HS-27A (cell line): ENCODE measurements around the gene ALDH1A1.

ENCODE experiments used
- DNase-seq: peaks from one replicate; pipeline ENCODE4 v3.0.0-alpha.2; 2012; ENCODE audit warnings: low read depth, missing footprints

ALDH1A1 gene

DNA sequence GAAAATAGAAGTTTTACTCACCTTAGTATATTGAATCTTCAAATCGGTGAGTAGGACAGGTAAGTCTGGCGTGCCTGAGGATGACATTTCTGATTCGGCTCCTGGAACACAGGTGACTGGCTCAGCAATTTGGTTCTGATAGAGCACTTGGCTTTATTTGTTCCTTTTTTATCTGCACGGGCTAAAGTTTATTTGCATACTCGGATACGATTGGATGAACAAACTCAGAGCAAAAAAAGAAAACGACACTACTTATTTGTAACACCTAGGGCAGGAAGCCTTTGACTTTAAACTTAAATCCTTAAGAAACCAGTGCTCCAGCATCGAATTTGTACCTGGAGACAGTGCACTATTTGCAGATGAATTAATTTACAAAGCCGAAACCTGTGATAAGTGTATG lies at the start of gene ALDH1A1:
ALDH1A1 (minus strand) TSS at position 140 of the 400 bp plus-strand sequence; CDS start at position 87, 53 bp downstream.
- no peak for DNase-seq

GRCh38 chr9:73001860-73002259 lies 49.0 kb upstream of the ALDH1A1 start:
- DNase-seq = no peak

DNA sequence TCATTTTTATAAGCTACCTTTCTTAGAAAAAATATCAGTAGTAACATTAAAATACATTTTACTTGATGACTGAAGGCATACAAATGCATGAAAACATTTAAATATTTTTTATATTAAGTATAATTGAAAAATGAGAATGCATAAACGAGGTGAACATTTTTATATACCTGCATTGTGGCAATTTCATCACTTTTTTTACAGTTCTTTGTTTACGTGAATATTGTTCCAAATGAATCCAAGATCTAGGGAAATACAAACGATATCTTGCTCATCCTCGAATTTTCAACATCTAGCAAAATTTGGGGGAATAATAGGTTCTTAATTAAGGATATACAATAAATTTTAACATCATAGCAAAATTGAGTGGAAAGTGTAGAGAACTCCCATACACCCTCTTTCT lies 45.5 kb upstream of the ALDH1A1 start:
- DNase-seq = no peak

GRCh38 chr9:72997387-72997995 lies 44.6 kb upstream of the ALDH1A1 start:
- DNase-seq = no peak

DNA sequence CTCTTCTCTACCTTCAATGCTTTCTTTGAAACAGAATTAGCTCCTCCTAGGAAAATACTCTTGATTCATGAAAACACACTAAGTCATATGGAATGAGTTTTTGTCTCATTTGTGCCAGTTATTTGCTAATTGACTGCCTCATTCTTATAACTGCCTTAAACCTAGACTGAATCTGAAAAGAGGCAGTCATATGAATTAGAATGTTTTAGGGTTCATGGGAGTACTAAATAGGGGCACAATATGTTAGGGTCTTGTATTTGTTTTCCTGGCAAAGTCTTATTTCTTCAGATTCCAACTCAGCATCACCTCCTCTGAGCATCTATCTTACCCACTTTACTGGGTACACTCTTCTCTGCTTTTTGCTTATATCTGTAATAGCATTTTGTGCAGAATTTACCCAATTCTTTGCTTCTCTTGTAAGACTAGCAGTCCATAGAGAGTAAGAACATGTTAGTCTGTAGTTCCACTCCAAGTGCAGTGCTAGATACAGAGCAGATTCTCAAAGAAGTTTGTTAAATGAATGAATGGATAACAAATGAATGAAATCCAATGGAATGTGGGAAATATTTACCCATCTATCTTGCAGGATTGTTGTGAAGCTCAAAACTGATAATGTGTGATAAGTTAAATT lies 43.9 kb upstream of the ALDH1A1 start:
- no peak for DNase-seq

GRCh38 chr9:72996114-72996513 lies 43.3 kb upstream of the ALDH1A1 start:
- no peak for DNase-seq

GRCh38 chr9:72995131-72996024 lies 42.5 kb upstream of the ALDH1A1 start:
- no peak for DNase-seq

- no peak for DNase-seq
Measured at GRCh38 chr9:72991772-72992171, 38.9 kb upstream of the ALDH1A1 start.

DNA sequence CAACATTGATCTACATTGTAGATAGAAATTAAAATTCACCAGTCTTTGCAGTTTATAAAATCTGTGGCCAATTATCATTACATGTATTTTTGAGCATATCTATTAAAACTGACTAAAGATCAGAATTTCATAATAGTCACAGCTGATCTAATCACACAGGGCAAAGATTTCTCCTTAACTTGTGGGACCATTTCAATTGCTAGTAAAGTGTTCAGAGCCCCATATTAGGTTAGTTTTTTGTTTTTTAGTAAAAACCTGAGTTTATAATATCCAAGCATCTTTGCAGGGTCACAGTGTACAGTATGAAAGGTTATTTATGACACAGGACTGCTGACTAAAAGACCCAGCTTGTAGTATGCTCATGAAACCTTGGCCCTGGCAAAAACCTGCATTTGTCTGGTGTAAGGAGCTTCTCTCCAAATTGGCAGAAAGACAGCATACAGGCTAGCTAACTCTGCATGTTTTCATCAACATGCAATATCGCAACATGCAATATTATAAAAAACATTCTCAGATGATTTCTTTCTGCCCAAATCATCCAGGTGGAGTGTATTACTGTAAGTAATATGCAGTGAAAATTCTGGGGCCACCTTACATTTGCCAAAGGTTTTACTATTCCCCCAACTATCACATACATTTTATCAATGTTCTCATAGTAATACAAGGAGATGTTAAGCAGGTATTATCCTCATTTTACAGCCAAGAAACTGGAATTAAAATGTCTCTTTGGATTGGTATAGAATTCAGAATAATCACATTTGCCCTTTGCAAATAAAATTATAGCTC lies 37.7 kb upstream of the ALDH1A1 start:
- no peak for DNase-seq

- no peak for DNase-seq
Measured at GRCh38 chr9:72986522-72987116, 33.8 kb upstream of the ALDH1A1 start.

DNA sequence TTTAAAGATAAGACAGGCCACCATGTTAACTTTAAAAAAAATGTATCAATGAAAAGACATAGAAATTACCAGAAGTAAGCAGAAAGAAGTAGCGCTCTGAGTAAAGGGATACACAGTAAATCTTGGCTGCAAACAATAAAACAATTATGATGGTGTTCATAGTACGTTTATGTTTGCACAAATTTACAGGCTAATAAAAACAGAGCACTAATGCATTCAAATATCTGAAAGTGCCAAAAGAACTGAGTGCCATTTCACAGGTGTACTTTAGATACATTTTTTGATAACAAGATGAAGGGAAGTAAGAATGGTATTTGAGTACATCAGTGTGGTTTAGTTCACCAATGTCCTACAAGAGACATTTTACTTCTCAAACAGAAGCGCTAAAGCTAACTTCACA lies 32.9 kb upstream of the ALDH1A1 start:
- DNase-seq = no peak

DNA sequence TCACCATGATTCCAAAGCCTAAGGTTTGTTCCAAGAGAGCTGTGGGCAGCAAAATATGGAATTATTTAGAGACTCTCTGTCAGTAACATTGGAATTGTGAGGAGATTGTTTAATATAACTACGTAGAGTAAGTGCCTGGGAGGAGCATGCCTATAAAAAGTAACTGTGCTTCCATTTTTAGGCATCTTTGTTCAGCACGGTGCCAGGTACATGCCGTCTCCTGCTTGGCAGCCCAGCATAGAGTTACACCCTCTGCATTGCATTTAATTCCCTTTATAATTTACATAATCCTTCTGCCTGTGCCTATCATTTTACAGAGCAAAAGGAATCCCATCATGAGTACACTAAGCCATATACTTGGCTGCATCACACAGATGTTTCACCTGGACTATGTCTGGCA lies 32.1 kb upstream of the ALDH1A1 start:
- DNase-seq = no peak

DNA sequence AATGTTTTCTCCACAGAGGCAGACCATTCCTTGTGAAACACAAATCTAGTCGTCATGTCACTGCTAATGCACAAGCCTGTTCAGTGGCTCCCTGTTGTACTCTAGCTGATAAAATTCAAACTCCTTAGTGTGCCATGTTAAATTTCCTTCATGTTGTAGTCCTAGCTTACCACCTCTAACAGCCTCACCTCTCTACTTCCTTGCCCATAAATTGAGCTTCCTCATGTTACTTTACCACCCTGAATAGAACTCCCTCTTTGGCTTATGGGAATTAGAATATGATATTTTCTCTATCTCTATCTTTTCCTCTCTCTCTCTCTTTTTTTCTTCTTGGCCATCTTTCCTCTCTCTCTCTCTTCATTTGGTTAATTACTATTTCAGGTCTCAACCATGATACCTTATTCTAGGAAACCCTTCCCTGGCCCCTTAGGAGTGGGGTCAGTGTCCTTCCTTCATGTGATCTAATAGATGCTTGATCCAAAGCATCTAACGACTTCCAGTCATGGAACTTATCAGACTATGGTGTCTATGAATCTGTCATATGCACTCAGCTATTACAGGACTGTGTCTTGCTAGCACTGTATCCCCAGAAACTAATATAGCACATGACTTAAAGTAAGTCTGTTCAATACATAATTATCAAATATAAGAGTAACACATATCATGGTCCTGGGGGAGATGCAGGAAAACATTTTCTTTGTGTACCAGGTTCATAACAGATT lies 31.5 kb upstream of the ALDH1A1 start:
- no peak for DNase-seq

GRCh38 chr9:72983512-72984225 lies 30.8 kb upstream of the ALDH1A1 start:
- DNase-seq = no peak

DNA sequence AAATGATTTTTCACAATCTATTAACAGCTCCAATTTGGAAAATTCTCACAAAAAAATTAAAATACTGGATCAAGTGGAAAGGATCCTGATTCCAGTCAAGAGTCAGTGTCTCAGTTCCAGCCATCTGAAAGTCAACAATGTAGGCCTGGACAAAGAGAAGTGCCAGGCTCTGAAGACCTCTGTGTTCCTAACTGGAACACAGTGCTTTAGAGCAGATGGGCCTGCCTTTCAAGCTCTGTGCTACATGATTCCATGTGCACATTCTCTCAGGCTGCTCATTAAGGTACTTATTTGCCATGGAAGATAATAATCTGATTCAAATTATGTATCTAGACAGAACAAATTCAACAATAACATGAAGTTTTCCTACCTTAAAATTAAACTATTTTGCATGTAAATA lies 30.2 kb upstream of the ALDH1A1 start:
- no peak for DNase-seq

DNA sequence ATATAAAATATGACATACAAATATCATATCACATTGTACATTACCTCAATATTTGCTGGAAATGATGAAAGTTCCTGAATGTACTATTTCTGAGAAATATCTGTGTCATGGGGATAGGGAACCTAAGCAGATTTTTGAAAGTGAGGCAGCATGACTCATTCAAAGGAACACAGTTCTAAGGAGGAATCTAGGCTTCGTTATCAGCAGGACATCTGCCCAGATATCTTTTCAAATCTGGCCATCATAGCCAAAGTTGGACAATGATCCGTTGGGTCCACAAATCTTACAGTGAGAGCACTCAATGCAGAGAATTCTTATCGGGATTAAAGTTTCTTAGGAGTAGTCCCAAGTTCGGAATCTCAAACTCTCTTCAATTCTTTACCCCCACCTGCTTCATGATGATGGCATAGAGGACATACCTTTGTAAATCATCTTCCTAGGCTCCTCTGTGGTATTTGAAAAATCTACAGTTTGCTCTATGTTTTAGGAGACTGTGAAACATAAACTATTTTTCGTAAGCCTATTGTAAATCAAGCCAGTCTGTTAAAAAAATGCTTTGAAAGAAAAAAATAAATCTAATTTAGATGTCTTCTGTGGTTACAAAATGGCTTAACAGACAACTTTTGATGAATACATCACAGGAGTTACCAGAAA lies 29.4 kb upstream of the ALDH1A1 start:
- DNase-seq = no peak

DNA sequence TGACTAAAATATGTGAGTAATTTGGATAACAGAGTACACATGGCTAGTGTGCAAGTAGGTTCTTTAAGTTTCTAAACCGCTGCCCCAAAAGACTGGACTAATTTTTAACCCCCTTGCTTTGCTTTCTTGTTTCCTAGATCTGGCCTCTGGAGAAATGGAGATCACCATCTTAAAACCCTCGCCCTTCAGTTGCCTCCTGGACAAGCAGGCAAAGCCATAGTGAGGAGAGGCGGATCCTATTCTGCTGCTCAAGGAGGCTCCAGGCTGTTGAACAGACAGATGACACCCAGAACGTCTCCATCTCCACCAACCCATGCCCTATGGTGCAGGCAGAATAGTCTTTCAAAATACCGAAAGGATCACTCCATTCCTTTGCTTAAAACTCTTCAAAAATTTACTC lies 28.6 kb upstream of the ALDH1A1 start:
- DNase-seq = no peak

- DNase-seq = no peak
Measured at GRCh38 chr9:72980600-72981265, 27.9 kb upstream of the ALDH1A1 start.

GRCh38 chr9:72980183-72980582 lies 27.3 kb upstream of the ALDH1A1 start:
- no peak for DNase-seq
